Upper lobe of left lung (tissue), 4 donors: ENCODE results near the gene PRKCH.

Experiments used
- EP300 ChIP-seq, 4 donors: sonication (generic); formaldehyde crosslinking; IDR thresholded peaks; one replicate each; pipeline ENCODE4 v1.5.1; 2017; ENCODE audit warnings: antibody characterized with exemption in 4 of 4, control low read depth in 2 of 4
- POLR2A ChIP-seq, 4 donors: fragments of 450-650 bp; IDR thresholded peaks; one replicate each; pipeline ENCODE4 v1.5.1; 2016 to 2017; ENCODE audit warnings: antibody characterized with exemption in 4 of 4, mild to moderate bottlenecking in 2 of 4
- POLR2AphosphoS5 ChIP-seq, 2 donors: sonication (generic); formaldehyde crosslinking; IDR thresholded peaks; one replicate each; pipeline ENCODE4 v1.5.1; 2017; ENCODE audit warnings: antibody characterized with exemption in 2 of 2
- TF ChIP-seq, protein P1 (sequence below), 6 experiments: fragments of 450-650 bp in 4 of 6; fragments of 200-600 bp in 2 of 6; sonication (generic) in 2 of 6; IDR thresholded peaks; one replicate each; pipeline ENCODE4 v1.5.1; 2016 to 2019; ENCODE audit warnings: antibody characterized with exemption in 6 of 6

- TF ChIP-seq, protein P1, sequence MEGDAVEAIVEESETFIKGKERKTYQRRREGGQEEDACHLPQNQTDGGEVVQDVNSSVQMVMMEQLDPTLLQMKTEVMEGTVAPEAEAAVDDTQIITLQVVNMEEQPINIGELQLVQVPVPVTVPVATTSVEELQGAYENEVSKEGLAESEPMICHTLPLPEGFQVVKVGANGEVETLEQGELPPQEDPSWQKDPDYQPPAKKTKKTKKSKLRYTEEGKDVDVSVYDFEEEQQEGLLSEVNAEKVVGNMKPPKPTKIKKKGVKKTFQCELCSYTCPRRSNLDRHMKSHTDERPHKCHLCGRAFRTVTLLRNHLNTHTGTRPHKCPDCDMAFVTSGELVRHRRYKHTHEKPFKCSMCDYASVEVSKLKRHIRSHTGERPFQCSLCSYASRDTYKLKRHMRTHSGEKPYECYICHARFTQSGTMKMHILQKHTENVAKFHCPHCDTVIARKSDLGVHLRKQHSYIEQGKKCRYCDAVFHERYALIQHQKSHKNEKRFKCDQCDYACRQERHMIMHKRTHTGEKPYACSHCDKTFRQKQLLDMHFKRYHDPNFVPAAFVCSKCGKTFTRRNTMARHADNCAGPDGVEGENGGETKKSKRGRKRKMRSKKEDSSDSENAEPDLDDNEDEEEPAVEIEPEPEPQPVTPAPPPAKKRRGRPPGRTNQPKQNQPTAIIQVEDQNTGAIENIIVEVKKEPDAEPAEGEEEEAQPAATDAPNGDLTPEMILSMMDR (IDR thresholded peaks at IDR 0.05) = no peak
- TF ChIP-seq POLR2AphosphoS5 (IDR thresholded peaks at IDR 0.05) = no peak
- no peak for TF ChIP-seq EP300 (IDR thresholded peaks at IDR 0.05)
- TF ChIP-seq POLR2A (IDR thresholded peaks at IDR 0.05) = no peak
Observed at GRCh38 chr14:61581340-61581739, 260.0 kb downstream of the PRKCH start.
